Smooth muscle cell (in vitro differentiated cells): ENCODE data around the gene EGFR. TPM values are rescaled to one million over a fixed set of nuclear protein-coding genes. Genes with fewer than 3 reads are reported as not detected.

ENCODE experiments used
- DNase-seq: peaks from one replicate; lab custom pipeline; 2025; ENCODE audit not compliant: unreplicated experiment; lab: John Stamatoyannopoulos, UW
- H2AFZ ChIP-seq: fragments of 200-600 bp; sonication (generic); 2 replicates; pipeline ENCODE4 v1.6.0; 2016; ENCODE audit warnings: antibody characterized with exemption, low read depth, mild to moderate bottlenecking
- H3F3A ChIP-seq: fragments of 200-600 bp; sonication (generic); 2 replicates; pipeline ENCODE4 v1.6.0; 2017; ENCODE audit warnings: antibody characterized with exemption, low read depth
- H3K27ac ChIP-seq: fragments of 200-600 bp; sonication (generic); 2 replicates; pipeline ENCODE4 v1.5.1; 2016; ENCODE audit warnings: low read depth, mild to moderate bottlenecking
- H3K27me3 ChIP-seq: fragments of 200-600 bp; sonication (generic); 2 replicates; pipeline ENCODE4 v1.6.1; 2016; ENCODE audit warnings: low read depth, mild to moderate bottlenecking
- H3K36me3 ChIP-seq: fragments of 200-600 bp; sonication (generic); 2 replicates; pipeline ENCODE4 v1.5.1; 2016; ENCODE audit warnings: low read depth
- H3K4me1 ChIP-seq: fragments of 200-600 bp; sonication (generic); 2 replicates; pipeline ENCODE4 v1.5.1; 2016; ENCODE audit warnings: low read depth
- H3K4me2 ChIP-seq: fragments of 200-600 bp; sonication (generic); 2 replicates; pipeline ENCODE4 v1.6.0; 2016; ENCODE audit warnings: mild to moderate bottlenecking
- H3K4me3 ChIP-seq: fragments of 200-600 bp; sonication (generic); 2 replicates; pipeline ENCODE4 v1.5.1; 2016; ENCODE audit warnings: mild to moderate bottlenecking
- H3K79me2 ChIP-seq: fragments of 200-600 bp; sonication (generic); 2 replicates; pipeline ENCODE4 v1.6.0; 2016; ENCODE audit warnings: low read depth, mild to moderate bottlenecking
- H3K9ac ChIP-seq: fragments of 200-600 bp; sonication (generic); 2 replicates; pipeline ENCODE4 v1.6.0; 2016; ENCODE audit warnings: low read depth
- H3K9me3 ChIP-seq: fragments of 200-600 bp; sonication (generic); replicated peaks from 2 replicates; pipeline ENCODE4 v1.5.1; 2016; ENCODE audit warnings: low read depth
- H4K20me1 ChIP-seq: fragments of 200-600 bp; sonication (generic); 2 replicates; pipeline ENCODE4 v1.6.0; 2016; ENCODE audit warnings: low read depth
- WGBS: methylation state at CpG from one replicate; pipeline ENCODE4 v1.1.7; 2016; ENCODE audit warnings: low lambda C conversion rate; 5-methylcytosine and 5-hydroxymethylcytosine counted together
- polyA plus RNA-seq: library from polyadenylated mRNA; unstranded; fragments of >200 nt; fragmentation: Nextera tagmentation; extraction: Ambion mirVana; gene quantifications from 2 replicates; pipeline ENCODE4 v1.2.1, GENCODE V29; 2016
- total RNA-seq: library from RNA; depleted of rRNA; stranded (reverse); fragments of >200 nt; gene quantifications from 2 replicates; pipeline ENCODE4 v1.2.3, GENCODE V29; 2014
- TF ChIP-seq, protein P1 (sequence below): fragments of 200-600 bp; sonication (generic); IDR thresholded peaks from 2 replicates; pipeline ENCODE4 v1.5.1; 2017; ENCODE audit warnings: borderline replicate concordance, mild to moderate bottlenecking, antibody characterized with exemption; ENCODE audit not compliant: insufficient read depth, poor library complexity, severe bottlenecking

EGFR gene
- total and polyA plus RNA-seq, 2 experiments from 2014 or later, result 9.0 to 31.1 TPM

DNA sequence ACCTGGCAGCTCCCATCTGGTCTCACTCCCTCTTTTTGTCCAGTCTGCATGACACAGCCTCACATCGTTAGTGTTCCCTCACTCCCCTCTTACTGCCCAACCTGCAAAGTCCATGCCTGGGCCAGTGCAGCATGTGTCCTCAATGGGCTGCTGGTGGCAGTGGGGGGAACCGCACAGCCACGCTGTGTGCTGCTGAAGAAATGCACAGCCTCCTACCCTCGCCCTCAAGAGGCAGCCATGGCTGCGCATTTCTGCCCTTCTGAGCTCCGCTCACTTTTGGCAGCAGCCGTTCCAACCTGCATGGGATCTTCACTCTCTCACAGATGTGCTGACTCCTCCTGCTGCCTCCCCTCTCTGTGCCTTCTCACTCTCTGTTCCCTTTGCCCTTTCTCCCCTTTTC lies 103.4 kb downstream of the EGFR start:
- DNase-seq, result no peak
- Histone ChIP-seq H3K36me3 (no peaks in the 10 kb centered on the region), H3K4me1 (no peaks in the 10 kb centered on the region), H3K9ac (no peak overlapping the region), H3F3A (peaks cover 13% of the 10 kb centered on the region), H3K79me2 (no peaks in the 10 kb centered on the region), H3K27me3 (no peaks in the 10 kb centered on the region), H3K9me3 (no peaks in the 10 kb centered on the region), H3K4me3 (no peak overlapping the region), H4K20me1 (no peaks in the 10 kb centered on the region), H3K27ac (peak overlapping the region; percentile 92), H2AFZ (no peak overlapping the region), H3K4me2 (no peak overlapping the region)
- 92% methylated on average over 7 of the region's 7 CpGs for WGBS
- TF ChIP-seq, protein P1, sequence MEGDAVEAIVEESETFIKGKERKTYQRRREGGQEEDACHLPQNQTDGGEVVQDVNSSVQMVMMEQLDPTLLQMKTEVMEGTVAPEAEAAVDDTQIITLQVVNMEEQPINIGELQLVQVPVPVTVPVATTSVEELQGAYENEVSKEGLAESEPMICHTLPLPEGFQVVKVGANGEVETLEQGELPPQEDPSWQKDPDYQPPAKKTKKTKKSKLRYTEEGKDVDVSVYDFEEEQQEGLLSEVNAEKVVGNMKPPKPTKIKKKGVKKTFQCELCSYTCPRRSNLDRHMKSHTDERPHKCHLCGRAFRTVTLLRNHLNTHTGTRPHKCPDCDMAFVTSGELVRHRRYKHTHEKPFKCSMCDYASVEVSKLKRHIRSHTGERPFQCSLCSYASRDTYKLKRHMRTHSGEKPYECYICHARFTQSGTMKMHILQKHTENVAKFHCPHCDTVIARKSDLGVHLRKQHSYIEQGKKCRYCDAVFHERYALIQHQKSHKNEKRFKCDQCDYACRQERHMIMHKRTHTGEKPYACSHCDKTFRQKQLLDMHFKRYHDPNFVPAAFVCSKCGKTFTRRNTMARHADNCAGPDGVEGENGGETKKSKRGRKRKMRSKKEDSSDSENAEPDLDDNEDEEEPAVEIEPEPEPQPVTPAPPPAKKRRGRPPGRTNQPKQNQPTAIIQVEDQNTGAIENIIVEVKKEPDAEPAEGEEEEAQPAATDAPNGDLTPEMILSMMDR, result no peak

DNA sequence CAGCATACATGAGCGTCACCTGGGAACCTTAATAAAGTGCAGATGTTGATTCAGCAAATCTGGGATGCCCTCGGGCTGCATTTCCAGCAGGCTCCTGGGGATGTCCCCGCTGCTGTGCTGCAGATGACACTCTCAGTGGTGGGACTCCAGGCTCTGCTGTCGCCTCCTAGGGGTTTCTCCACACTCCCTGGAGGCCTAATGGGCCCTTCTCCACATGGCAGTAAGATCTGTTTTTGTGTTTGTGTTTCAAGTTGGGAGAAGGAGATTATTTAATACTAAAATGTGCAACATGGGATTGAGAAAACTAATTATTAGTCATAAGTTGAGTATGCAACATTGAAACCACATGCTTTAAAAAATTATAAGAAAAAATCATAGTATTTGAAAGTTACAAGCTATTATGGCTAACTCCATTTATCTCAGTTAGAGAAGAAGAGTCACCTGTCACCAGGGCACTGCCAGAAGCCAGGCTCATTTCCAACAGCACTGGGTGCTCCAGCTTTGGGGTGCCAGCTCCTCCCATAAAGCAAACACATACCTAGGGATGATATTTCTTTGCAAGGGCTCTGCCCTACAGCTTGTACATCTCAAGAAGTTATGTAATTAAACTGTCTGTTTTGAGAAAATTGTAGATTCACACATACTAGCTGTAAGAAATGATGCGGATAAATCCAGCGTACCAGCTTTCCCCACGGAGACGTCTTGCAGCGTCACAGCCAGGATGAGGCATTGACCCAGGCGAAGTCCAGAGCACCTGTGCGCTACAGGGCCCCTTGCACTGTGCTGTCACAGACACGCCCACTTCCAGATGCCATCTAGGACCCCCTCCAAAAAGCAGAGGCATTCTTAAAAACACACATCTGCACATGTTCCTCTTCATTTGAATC lies 106.4 kb downstream of the EGFR start:
- DNase-seq, result no peak
- H3K9me3 ChIP-seq, result no peaks in the 10 kb centered on the region
- H3K27me3 ChIP-seq, result no peaks in the 10 kb centered on the region
- TF ChIP-seq, protein P1, result no peak
- peaks cover 23% of the 10 kb centered on the region for H3K4me1 ChIP-seq
- H3K4me2 ChIP-seq, result no peak overlapping the region
- H3K36me3 ChIP-seq, result no peaks in the 10 kb centered on the region
- WGBS, result 90% methylated on average over 12 of the region's 12 CpGs
- H3K4me3 ChIP-seq, result no peak overlapping the region
- H3K9ac ChIP-seq, result no peak overlapping the region
- peaks cover 32% of the 10 kb centered on the region for H3F3A ChIP-seq
- H3K79me2 ChIP-seq, result no peaks in the 10 kb centered on the region
- no peak overlapping the region for H3K27ac ChIP-seq
- no peaks in the 10 kb centered on the region for H4K20me1 ChIP-seq
- H2AFZ ChIP-seq, result no peak overlapping the region

DNA sequence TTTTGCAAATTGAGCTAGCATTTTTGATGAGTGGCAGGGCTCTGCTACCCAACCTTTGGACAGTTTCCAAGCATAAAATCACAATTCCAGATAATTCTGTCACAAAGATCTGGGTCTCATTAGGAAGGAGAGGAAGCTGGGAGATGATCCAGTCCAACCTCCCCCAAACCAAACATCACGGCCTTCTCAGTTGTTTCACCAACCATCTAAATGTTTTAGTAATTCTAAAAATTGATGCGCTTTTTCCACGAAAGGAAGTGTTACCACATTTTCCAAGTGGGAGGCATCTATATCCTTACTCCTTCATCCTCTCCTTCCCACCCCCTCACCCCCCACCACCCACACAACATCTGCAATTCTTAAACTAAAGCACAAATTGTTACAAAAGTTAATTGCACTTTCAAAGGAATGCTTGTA lies 108.3 kb downstream of the EGFR start:
- 42% methylated on average over 3 of the region's 3 CpGs for WGBS
- H3K4me1 ChIP-seq, result peaks cover 40% of the 10 kb centered on the region

More for the DNA sequence above, 108.3 kb downstream of the EGFR start:
- H3K27me3 ChIP-seq, result no peaks in the 10 kb centered on the region
- H4K20me1 ChIP-seq, result no peaks in the 10 kb centered on the region
- peaks cover 26% of the 10 kb centered on the region for H3F3A ChIP-seq
- H3K79me2 ChIP-seq, result no peaks in the 10 kb centered on the region
- H3K9me3 ChIP-seq, result no peaks in the 10 kb centered on the region
- H3K4me3 ChIP-seq, result no peak overlapping the region
- H3K27ac ChIP-seq, result peak overlapping the region; percentile 99
- TF ChIP-seq, protein P1, result no peak
- no peaks in the 10 kb centered on the region for H3K36me3 ChIP-seq
- no peak overlapping the region for H3K9ac ChIP-seq
- no peak for DNase-seq
- no peak overlapping the region for H2AFZ ChIP-seq
- H3K4me2 ChIP-seq, result peak overlapping the region; percentile 4
